ENCODE results near the gene MVP. TPM values are rescaled to one million over a fixed set of nuclear protein-coding genes. Genes with fewer than 3 reads are reported as not detected.

The MVP gene
- total RNA-seq, 1 donor from 2014 or later = 150 TPM

- Mint-ChIP-seq H3K36me3 (ENCODE audit: unreplicated experiment) (peaks cover 39% of the 10 kb centered on the region), H3K4me1 (ENCODE audit: unreplicated experiment) (no peaks in the 10 kb centered on the region), H3K27me3 (ENCODE audit: unreplicated experiment) (no peaks in the 10 kb centered on the region), H3K9me3 (ENCODE audit: unreplicated experiment) (no peaks in the 10 kb centered on the region), H3K27ac (ENCODE audit: unreplicated experiment) (no peak overlapping the region), H3K4me3 (ENCODE audit: unreplicated experiment) (no peak overlapping the region)
- DNase-seq (ENCODE audit: extremely low spot score, unreplicated experiment) = no peak
- no peak for TF ChIP-seq CTCF (IDR thresholded peaks at IDR 0.05)
Measured at GRCh38 chr16:29834079-29834478, 13.8 kb downstream of the MVP start.

GRCh38 chr16:29835926-29836325 lies 15.7 kb downstream of the MVP start:
- Mint-ChIP-seq H3K4me1 (ENCODE audit: unreplicated experiment) (no peaks in the 10 kb centered on the region), H3K9me3 (ENCODE audit: unreplicated experiment) (no peaks in the 10 kb centered on the region), H3K27ac (ENCODE audit: unreplicated experiment) (no peak overlapping the region), H3K27me3 (ENCODE audit: unreplicated experiment) (no peaks in the 10 kb centered on the region), H3K36me3 (ENCODE audit: unreplicated experiment) (peaks cover 49% of the 10 kb centered on the region), H3K4me3 (ENCODE audit: unreplicated experiment) (no peak overlapping the region)
- no peak for TF ChIP-seq CTCF (IDR thresholded peaks at IDR 0.05)
- no peak for DNase-seq (ENCODE audit: extremely low spot score, unreplicated experiment)

GRCh38 chr16:29836623-29837022 lies 16.4 kb downstream of the MVP start:
- H3K9me3 Mint-ChIP-seq (ENCODE audit: unreplicated experiment) = no peaks in the 10 kb centered on the region
- no peaks in the 10 kb centered on the region for H3K4me1 Mint-ChIP-seq (ENCODE audit: unreplicated experiment)
- peaks cover 47% of the 10 kb centered on the region for H3K36me3 Mint-ChIP-seq (ENCODE audit: unreplicated experiment)
- no peak for TF ChIP-seq CTCF (IDR thresholded peaks at IDR 0.05)
- no peaks in the 10 kb centered on the region for H3K27me3 Mint-ChIP-seq (ENCODE audit: unreplicated experiment)
- DNase-seq (ENCODE audit: extremely low spot score, unreplicated experiment) = no peak
- H3K4me3 Mint-ChIP-seq (ENCODE audit: unreplicated experiment) = no peak overlapping the region
- no peak overlapping the region for H3K27ac Mint-ChIP-seq (ENCODE audit: unreplicated experiment)

- DNase-seq (ENCODE audit: extremely low spot score, unreplicated experiment) = no peak
- no peak overlapping the region for H3K4me3 Mint-ChIP-seq (ENCODE audit: unreplicated experiment)
- H3K36me3 Mint-ChIP-seq (ENCODE audit: unreplicated experiment) = peaks cover 46% of the 10 kb centered on the region
- H3K27ac Mint-ChIP-seq (ENCODE audit: unreplicated experiment) = no peak overlapping the region
- no peak for TF ChIP-seq CTCF (IDR thresholded peaks at IDR 0.05)
- no peaks in the 10 kb centered on the region for H3K9me3 Mint-ChIP-seq (ENCODE audit: unreplicated experiment)
- H3K4me1 Mint-ChIP-seq (ENCODE audit: unreplicated experiment) = no peaks in the 10 kb centered on the region
- H3K27me3 Mint-ChIP-seq (ENCODE audit: unreplicated experiment) = no peaks in the 10 kb centered on the region
Measured at GRCh38 chr16:29837841-29838240, 17.6 kb downstream of the MVP start.

- H3K27me3 Mint-ChIP-seq (ENCODE audit: unreplicated experiment) = no peaks in the 10 kb centered on the region
- H3K9me3 Mint-ChIP-seq (ENCODE audit: unreplicated experiment) = no peaks in the 10 kb centered on the region
- no peak overlapping the region for H3K4me3 Mint-ChIP-seq (ENCODE audit: unreplicated experiment)
- H3K36me3 Mint-ChIP-seq (ENCODE audit: unreplicated experiment) = peaks cover 43% of the 10 kb centered on the region
- no peak for TF ChIP-seq CTCF (IDR thresholded peaks at IDR 0.05)
- no peak for DNase-seq (ENCODE audit: extremely low spot score, unreplicated experiment)
- no peak overlapping the region for H3K27ac Mint-ChIP-seq (ENCODE audit: unreplicated experiment)
- no peaks in the 10 kb centered on the region for H3K4me1 Mint-ChIP-seq (ENCODE audit: unreplicated experiment)
Measured at GRCh38 chr16:29839822-29840221, 19.6 kb downstream of the MVP start.

Measured in osteocyte (in vitro differentiated cells).